SK-N-MC (cell line): Measurements from ENCODE around the gene PCSK2.

Source experiments
- EZH2 ChIP-seq: fragments of 200-600 bp; sonication (generic); IDR thresholded peaks from one replicate; pipeline ENCODE4 v1.6.1; 2017; ENCODE audit warnings: antibody characterized with exemption
- FOXP2 ChIP-seq: optimal IDR thresholded peaks from 2 replicates; pipeline ENCODE3; 2011; ENCODE audit warnings: mild to moderate bottlenecking, moderate library complexity; ENCODE audit not compliant: insufficient read depth; ENCODE audit errors: extremely low read length, control extremely low read depth
- POLR2AphosphoS5 ChIP-seq: IDR thresholded peaks from 2 replicates; pipeline ENCODE4 v1.6.1; 2012; ENCODE audit warnings: mild to moderate bottlenecking, low read depth, low read length, borderline replicate concordance

- TF ChIP-seq POLR2AphosphoS5: no peak
- TF ChIP-seq FOXP2: no peak
- no peak for TF ChIP-seq EZH2
These were observed 229.4 kb downstream of the PCSK2 start for GRCh38 chr20:17456279-17456678.
